Breast epithelium (tissue), 3 donors: ENCODE measurements around the gene GUCA2A.

Experiments
- POLR2A ChIP-seq: fragments of 450-650 bp; IDR thresholded peaks from one replicate; pipeline ENCODE4 v1.6.1; 2016; ENCODE audit warnings: antibody characterized with exemption, mild to moderate bottlenecking, moderate library complexity
- POLR2AphosphoS5 ChIP-seq, 3 donors: sonication (generic); formaldehyde crosslinking; IDR thresholded peaks; one replicate each; pipeline ENCODE4 v1.6.1; 2017; ENCODE audit warnings: antibody characterized with exemption in 3 of 3
- TF ChIP-seq, protein P1 (sequence below), 3 donors: fragments of 450-650 bp; IDR thresholded peaks; one replicate each; pipeline ENCODE4 v1.5.1; 2016 to 2017; ENCODE audit warnings: antibody characterized with exemption in 3 of 3, mild to moderate bottlenecking in 3 of 3, moderate library complexity in 3 of 3

DNA sequence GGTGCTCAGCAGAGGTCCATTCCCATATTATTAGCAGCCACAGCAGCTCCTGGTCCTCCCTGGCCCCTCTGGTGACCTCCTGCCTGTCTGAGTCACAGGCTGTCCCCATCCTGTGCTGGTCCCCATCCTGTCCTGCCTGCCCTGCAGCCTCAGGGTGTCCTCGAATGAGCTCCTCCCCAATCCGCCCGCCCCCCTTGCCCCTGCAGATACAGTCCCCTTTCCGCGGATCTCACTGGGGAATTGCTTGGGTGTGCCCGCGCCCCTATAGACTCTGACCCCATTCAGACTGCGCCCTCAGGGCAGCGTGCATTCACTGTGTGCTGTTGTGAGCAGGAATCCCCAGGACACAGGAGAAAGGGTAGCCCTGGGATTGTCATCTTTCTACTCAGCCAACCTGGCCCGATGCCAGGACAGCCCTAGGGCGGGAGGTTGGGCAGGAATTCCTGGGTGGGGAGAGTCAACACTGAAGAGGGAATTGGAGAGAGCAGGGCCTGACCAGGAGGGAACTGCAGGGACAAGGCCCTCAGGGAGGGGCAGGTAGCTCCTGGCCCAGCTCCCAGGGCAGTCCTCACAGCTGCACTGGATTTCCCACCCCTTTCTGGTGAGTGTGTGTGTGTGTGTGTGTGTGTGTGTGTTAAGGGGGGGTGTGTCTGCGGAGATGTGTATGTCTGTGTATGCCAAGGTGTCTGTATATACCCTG, 1.1 kb upstream of the GUCA2A start:
- TF ChIP-seq, protein P1, sequence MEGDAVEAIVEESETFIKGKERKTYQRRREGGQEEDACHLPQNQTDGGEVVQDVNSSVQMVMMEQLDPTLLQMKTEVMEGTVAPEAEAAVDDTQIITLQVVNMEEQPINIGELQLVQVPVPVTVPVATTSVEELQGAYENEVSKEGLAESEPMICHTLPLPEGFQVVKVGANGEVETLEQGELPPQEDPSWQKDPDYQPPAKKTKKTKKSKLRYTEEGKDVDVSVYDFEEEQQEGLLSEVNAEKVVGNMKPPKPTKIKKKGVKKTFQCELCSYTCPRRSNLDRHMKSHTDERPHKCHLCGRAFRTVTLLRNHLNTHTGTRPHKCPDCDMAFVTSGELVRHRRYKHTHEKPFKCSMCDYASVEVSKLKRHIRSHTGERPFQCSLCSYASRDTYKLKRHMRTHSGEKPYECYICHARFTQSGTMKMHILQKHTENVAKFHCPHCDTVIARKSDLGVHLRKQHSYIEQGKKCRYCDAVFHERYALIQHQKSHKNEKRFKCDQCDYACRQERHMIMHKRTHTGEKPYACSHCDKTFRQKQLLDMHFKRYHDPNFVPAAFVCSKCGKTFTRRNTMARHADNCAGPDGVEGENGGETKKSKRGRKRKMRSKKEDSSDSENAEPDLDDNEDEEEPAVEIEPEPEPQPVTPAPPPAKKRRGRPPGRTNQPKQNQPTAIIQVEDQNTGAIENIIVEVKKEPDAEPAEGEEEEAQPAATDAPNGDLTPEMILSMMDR (IDR thresholded peaks at IDR 0.05): no peak
- TF ChIP-seq POLR2A: no peak
- peak; percentile 39 to 56 (median 52) for TF ChIP-seq POLR2AphosphoS5 (IDR thresholded peaks at IDR 0.05)
